Measurements from ENCODE around the gene UHRF2.
"Not testable (repeated sequence)": the region's sequence is repeated elsewhere in the genome, so short reads cannot be mapped to it uniquely, and the experiment has no call there.

Gene UHRF2, protein sequence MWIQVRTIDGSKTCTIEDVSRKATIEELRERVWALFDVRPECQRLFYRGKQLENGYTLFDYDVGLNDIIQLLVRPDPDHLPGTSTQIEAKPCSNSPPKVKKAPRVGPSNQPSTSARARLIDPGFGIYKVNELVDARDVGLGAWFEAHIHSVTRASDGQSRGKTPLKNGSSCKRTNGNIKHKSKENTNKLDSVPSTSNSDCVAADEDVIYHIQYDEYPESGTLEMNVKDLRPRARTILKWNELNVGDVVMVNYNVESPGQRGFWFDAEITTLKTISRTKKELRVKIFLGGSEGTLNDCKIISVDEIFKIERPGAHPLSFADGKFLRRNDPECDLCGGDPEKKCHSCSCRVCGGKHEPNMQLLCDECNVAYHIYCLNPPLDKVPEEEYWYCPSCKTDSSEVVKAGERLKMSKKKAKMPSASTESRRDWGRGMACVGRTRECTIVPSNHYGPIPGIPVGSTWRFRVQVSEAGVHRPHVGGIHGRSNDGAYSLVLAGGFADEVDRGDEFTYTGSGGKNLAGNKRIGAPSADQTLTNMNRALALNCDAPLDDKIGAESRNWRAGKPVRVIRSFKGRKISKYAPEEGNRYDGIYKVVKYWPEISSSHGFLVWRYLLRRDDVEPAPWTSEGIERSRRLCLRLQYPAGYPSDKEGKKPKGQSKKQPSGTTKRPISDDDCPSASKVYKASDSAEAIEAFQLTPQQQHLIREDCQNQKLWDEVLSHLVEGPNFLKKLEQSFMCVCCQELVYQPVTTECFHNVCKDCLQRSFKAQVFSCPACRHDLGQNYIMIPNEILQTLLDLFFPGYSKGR

GRCh38 chr9:6412487-6413364, at the start of gene UHRF2:
Gene UHRF2 (plus strand): TSS chr9:6413199. CDS start chr9:6413491, 292 bp downstream.
- Histone ChIP-seq H3K36me3 (ENCODE audit: insufficient read depth, low read length) (peaks cover 14% of the 10 kb centered on the region), H3K27me3 (ENCODE audit: insufficient read depth, low read length) (no peaks in the 10 kb centered on the region), H3K4me3 (ENCODE audit: low read length) (peak within 1 kb of the TSS; percentile 88), H3K4me1 (ENCODE audit: insufficient read depth, low read length) (peaks cover 12% of the 10 kb centered on the region), H2AFZ (ENCODE audit: low read depth, low read length) (peak within 1 kb of the TSS; percentile 98), H3K9me3 (ENCODE audit: low read length) (peaks cover 1% of the 10 kb centered on the region)

DNA sequence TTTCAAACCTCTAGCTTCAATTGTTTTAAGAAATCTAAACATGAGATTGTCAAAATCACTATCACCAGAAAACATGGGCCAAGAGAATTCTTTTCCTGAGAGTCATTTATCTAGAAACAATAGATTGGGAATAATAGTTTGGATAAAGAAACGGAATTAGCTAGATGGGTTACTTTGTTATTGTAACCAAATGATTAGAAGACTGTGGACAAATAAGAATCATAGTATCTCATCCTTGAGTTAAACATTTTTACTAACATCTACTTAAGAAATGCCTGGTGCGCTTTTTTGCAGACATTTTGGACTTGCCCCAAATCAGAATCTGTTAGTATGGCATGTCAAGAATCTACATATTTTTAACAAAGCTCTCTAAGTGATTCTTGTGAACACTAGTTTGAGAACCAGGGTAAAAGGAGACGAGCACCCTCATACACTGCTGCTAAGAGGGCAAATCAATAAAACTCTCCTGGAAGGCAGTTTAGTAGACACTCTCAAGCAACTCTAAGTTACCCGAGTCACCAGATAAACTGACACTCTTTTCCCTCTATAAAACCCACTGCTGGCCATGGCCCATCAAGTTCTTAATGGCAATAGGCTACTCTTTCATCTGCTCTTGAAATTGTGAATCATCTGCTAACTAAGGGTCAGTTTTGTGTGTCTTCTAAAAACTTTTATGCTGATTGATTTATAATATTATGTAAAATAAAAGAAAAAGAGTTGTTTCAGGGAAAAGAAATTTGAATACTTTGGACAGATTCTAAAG, 45.7 kb upstream of the UHRF2 start:
- H3K36me3 ChIP-seq (ENCODE audit: insufficient read depth, low read length): no peaks in the 10 kb centered on the region
- no peaks in the 10 kb centered on the region for H3K4me1 ChIP-seq (ENCODE audit: insufficient read depth, low read length)
- no peak overlapping the region for H3K4me3 ChIP-seq (ENCODE audit: low read length)
- H2AFZ ChIP-seq (ENCODE audit: low read depth, low read length): no peak overlapping the region
- peaks cover 9% of the 10 kb centered on the region for H3K9me3 ChIP-seq (ENCODE audit: low read length)
- no peaks in the 10 kb centered on the region for H3K27me3 ChIP-seq (ENCODE audit: insufficient read depth, low read length)

DNA sequence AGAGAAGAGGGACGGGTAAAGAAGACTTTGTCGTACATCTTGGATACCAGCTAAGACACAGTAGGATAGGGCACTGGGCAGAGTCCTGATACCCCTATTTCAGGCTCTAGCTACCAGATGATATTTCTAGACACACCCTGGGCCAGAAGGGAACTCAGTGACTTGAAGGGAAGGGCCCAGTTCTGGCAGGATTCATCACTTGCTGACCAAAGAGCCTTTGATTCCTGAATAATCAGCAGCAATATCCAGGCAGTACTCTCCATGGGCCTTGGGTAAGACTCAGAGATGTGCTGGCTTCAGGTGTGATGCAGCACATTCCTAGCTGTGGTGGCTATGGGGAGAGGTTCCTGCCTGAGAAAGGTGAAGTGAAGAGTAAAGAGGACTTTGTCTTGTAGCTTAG, 44.2 kb upstream of the UHRF2 start:
- Histone ChIP-seq H3K9me3 (ENCODE audit: low read length) (peaks cover 9% of the 10 kb centered on the region), H3K4me3 (ENCODE audit: low read length) (no peak overlapping the region), H2AFZ (ENCODE audit: low read depth, low read length) (no peak overlapping the region), H3K4me1 (ENCODE audit: insufficient read depth, low read length) (no peaks in the 10 kb centered on the region), H3K36me3 (ENCODE audit: insufficient read depth, low read length) (no peaks in the 10 kb centered on the region), H3K27me3 (ENCODE audit: insufficient read depth, low read length) (no peaks in the 10 kb centered on the region)

GRCh38 chr9:6381477-6382012, 31.5 kb upstream of the UHRF2 start:
- H3K36me3 ChIP-seq (ENCODE audit: insufficient read depth, low read length); H3K4me3 ChIP-seq (ENCODE audit: low read length); H3K27me3 ChIP-seq (ENCODE audit: insufficient read depth, low read length); H2AFZ ChIP-seq (ENCODE audit: low read depth, low read length); H3K9me3 ChIP-seq (ENCODE audit: low read length); H3K4me1 ChIP-seq (ENCODE audit: insufficient read depth, low read length): not testable (repeated sequence)

- Histone ChIP-seq H3K9me3 (ENCODE audit: low read length) (no peaks in the 10 kb centered on the region), H2AFZ (ENCODE audit: low read depth, low read length) (no peak overlapping the region), H3K36me3 (ENCODE audit: insufficient read depth, low read length) (no peaks in the 10 kb centered on the region), H3K4me3 (ENCODE audit: low read length) (no peak overlapping the region), H3K27me3 (ENCODE audit: insufficient read depth, low read length) (no peaks in the 10 kb centered on the region), H3K4me1 (ENCODE audit: insufficient read depth, low read length) (no peaks in the 10 kb centered on the region)
Measured at GRCh38 chr9:6382681-6383080, 30.3 kb upstream of the UHRF2 start.

DNA sequence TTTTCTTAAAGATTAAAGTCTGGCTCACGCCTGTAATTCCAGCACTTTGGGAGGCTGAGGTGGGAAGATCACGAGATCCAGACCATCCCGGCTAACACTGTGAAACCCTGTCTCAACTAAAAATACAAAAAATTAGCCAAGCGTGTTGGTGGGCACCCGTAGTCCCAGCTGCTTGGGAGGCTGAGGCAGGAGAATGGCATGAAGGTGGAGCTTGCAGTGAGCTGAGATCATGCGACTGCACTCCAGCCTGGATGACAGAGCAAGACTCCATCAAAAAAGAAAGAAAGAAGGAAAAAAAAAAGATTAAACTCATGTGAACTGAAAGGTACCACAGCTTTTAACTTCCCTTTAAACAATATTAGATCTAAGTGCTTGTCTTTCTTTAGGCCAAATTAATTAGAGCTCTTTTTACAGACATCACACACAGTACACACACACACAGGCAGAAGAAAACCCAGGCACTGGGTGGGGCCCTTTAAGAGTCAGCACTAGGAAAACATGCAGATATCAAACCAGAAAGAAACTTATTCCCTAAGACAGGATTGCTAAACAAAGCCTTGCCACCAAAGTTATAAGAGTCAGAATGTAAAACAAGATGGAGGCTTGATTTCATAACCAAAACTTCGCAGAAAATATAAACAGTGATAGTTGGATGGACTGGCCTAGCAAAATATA, 29.3 kb upstream of the UHRF2 start:
- Histone ChIP-seq H3K9me3 (ENCODE audit: low read length) (no peaks in the 10 kb centered on the region), H3K4me3 (ENCODE audit: low read length) (no peak overlapping the region), H3K4me1 (ENCODE audit: insufficient read depth, low read length) (no peaks in the 10 kb centered on the region), H3K36me3 (ENCODE audit: insufficient read depth, low read length) (no peaks in the 10 kb centered on the region), H2AFZ (ENCODE audit: low read depth, low read length) (no peak overlapping the region), H3K27me3 (ENCODE audit: insufficient read depth, low read length) (no peaks in the 10 kb centered on the region)

- Histone ChIP-seq H3K4me3 (ENCODE audit: low read length) (no peak overlapping the region), H3K36me3 (ENCODE audit: insufficient read depth, low read length) (no peaks in the 10 kb centered on the region), H2AFZ (ENCODE audit: low read depth, low read length) (no peak overlapping the region)
Measured at GRCh38 chr9:6384732-6385131, 28.3 kb upstream of the UHRF2 start.

GRCh38 chr9:6399071-6399470, 13.9 kb upstream of the UHRF2 start:
- H3K4me1 ChIP-seq (ENCODE audit: insufficient read depth, low read length): peaks cover 9% of the 10 kb centered on the region
- H3K27me3 ChIP-seq (ENCODE audit: insufficient read depth, low read length): peaks cover 4% of the 10 kb centered on the region
- no peaks in the 10 kb centered on the region for H3K36me3 ChIP-seq (ENCODE audit: insufficient read depth, low read length)
- H3K4me3 ChIP-seq (ENCODE audit: low read length): no peak overlapping the region
- no peaks in the 10 kb centered on the region for H3K9me3 ChIP-seq (ENCODE audit: low read length)
- H2AFZ ChIP-seq (ENCODE audit: low read depth, low read length): no peak overlapping the region

More at GRCh38 chr9:6384732-6385131, 28.3 kb upstream of the UHRF2 start:
- Histone ChIP-seq H3K4me1 (ENCODE audit: insufficient read depth, low read length) (no peaks in the 10 kb centered on the region), H3K9me3 (ENCODE audit: low read length) (no peaks in the 10 kb centered on the region), H3K27me3 (ENCODE audit: insufficient read depth, low read length) (no peaks in the 10 kb centered on the region)

DNA sequence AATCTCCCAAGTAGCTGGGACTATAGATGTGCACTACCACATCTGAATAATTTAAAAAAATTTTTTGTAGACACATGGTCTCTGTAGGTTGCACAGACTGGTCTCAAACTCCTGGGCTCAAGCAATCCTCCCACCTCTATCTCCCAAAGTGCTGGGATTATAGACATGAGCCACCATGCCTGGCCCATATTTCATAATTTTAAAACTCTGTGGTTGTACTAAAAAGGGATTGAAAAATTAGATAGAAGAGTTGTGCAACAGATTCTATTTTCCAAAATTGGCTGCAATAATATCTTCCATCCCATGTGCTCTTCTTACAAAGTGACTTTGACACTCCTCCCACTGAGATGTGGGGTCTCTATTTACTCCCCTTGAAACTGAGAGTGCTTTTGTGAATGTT, 7.6 kb upstream of the UHRF2 start:
- H3K4me1 ChIP-seq (ENCODE audit: insufficient read depth, low read length): no peaks in the 10 kb centered on the region
- no peaks in the 10 kb centered on the region for H3K27me3 ChIP-seq (ENCODE audit: insufficient read depth, low read length)
- H3K36me3 ChIP-seq (ENCODE audit: insufficient read depth, low read length): no peaks in the 10 kb centered on the region
- H2AFZ ChIP-seq (ENCODE audit: low read depth, low read length): no peak overlapping the region
- H3K9me3 ChIP-seq (ENCODE audit: low read length): no peaks in the 10 kb centered on the region
- H3K4me3 ChIP-seq (ENCODE audit: low read length): no peak overlapping the region

DNA sequence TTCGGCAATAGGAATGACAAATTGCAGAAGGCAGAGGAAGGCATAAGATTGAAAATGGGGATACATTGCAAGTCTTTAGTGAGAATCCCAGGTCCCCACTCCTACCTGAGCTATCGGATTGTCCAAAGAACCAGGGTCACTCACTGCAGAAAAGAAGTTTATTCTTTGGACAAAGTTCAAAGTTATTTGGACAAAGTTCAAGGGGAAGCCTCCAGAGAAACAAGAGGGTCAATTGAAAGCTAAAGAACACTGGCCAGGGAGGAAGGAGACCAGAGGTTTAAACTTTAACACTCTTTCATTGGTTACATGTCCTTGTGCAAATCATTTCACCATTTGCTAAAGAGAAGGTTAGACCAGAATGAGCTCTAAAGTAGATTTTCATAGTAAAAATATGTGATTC, 5.2 kb upstream of the UHRF2 start:
- H3K4me3 ChIP-seq (ENCODE audit: low read length): no peak overlapping the region
- no peaks in the 10 kb centered on the region for H3K27me3 ChIP-seq (ENCODE audit: insufficient read depth, low read length)
- no peaks in the 10 kb centered on the region for H3K4me1 ChIP-seq (ENCODE audit: insufficient read depth, low read length)
- no peaks in the 10 kb centered on the region for H3K9me3 ChIP-seq (ENCODE audit: low read length)
- H3K36me3 ChIP-seq (ENCODE audit: insufficient read depth, low read length): no peaks in the 10 kb centered on the region
- no peak overlapping the region for H2AFZ ChIP-seq (ENCODE audit: low read depth, low read length)

DNA sequence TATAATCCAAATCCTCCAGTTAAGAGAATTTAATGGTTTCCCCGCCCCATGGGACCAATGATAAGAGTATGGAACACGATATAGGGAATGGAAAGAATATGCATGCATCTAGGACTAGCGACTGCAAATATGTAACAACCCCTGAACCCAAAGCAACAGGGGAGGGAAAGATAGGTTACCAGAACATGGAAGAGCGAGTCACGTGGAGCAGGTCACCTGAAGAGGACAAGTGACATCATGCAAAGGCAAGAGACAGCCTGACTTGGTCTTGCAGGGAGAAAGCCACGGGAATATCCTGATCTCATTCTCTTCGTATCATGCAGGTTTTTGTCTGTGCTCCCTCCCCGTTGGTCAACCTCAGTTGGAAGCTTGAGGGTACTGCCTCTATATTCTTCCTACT, 4.7 kb upstream of the UHRF2 start:
- Histone ChIP-seq H2AFZ (ENCODE audit: low read depth, low read length) (no peak overlapping the region), H3K27me3 (ENCODE audit: insufficient read depth, low read length) (no peaks in the 10 kb centered on the region), H3K4me1 (ENCODE audit: insufficient read depth, low read length) (no peaks in the 10 kb centered on the region), H3K4me3 (ENCODE audit: low read length) (no peak overlapping the region), H3K9me3 (ENCODE audit: low read length) (no peaks in the 10 kb centered on the region), H3K36me3 (ENCODE audit: insufficient read depth, low read length) (no peaks in the 10 kb centered on the region)

DNA sequence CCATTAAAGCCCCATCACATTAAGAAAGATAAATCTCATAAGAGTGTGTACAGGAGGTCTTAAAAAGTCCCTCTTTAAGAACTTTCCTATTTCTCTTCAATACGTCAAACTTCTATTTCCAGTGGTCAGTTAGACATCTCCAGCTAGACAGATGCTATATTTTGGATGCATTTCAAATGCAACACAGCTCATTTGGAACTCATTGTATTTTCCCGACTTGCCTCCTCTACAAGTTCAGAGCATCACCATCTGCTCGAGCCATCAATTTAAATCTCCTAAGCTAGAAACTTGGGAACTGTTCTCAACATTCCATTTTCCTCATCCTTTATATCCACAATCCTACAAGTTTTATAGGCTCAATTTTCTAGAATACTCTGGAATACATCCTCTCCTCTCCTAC, 3.2 kb upstream of the UHRF2 start:
- Histone ChIP-seq H3K36me3 (ENCODE audit: insufficient read depth, low read length) (no peaks in the 10 kb centered on the region), H3K27me3 (ENCODE audit: insufficient read depth, low read length) (no peaks in the 10 kb centered on the region), H3K4me3 (ENCODE audit: low read length) (no peak overlapping the region), H3K9me3 (ENCODE audit: low read length) (no peaks in the 10 kb centered on the region), H2AFZ (ENCODE audit: low read depth, low read length) (no peak overlapping the region), H3K4me1 (ENCODE audit: insufficient read depth, low read length) (peaks cover 7% of the 10 kb centered on the region)

Data from neuron (in vitro differentiated cells).